Measurements from ENCODE around the gene ABI1.

- no peak for TF ChIP-seq REST (IDR thresholded peaks at IDR 0.05; ENCODE audit: insufficient replicate concordance, low read depth)
- TF ChIP-seq CTCF (IDR thresholded peaks at IDR 0.05; ENCODE audit: insufficient read depth, low read length), result no peak
These were observed 17.0 kb downstream of the ABI1 start for GRCh38 chr10:26843736-26844135.

Measured in HL-60 (cell line).